Fibroblast of mammary gland (primary cell): ENCODE data around the gene PPP1R3F.
"Not testable (repeated sequence)": the region's sequence is repeated elsewhere in the genome, so short reads cannot be mapped to it uniquely, and the experiment has no call there.

ENCODE experiments used
- DNase-seq: peaks from one replicate; pipeline ENCODE4 v3.0.0-alpha.2; 2010; ENCODE audit warnings: low read depth
- H3K4me3 ChIP-seq: 2 replicates; pipeline ENCODE4 v1.5.1; 2011; ENCODE audit warnings: low read depth, mild to moderate bottlenecking, low read length, moderate library complexity; ENCODE audit not compliant: control insufficient read depth
- CTCF ChIP-seq: conservative IDR thresholded peaks from 2 replicates; pipeline ENCODE4 v1.5.1; 2011; ENCODE audit warnings: low read depth, low read length, inconsistent platforms; ENCODE audit not compliant: control insufficient read depth, insufficient read depth

The PPP1R3F gene

GRCh38 chrX:49308604-49309269, 39.1 kb downstream of the PPP1R3F start:
- H3K4me3 ChIP-seq: peak overlapping the region; percentile 13
- TF ChIP-seq CTCF: no peak
- DNase-seq: peak; percentile 9

GRCh38 chrX:49309401-49309981, 39.9 kb downstream of the PPP1R3F start:
- H3K4me3 ChIP-seq: peak overlapping the region; percentile 25
- TF ChIP-seq CTCF: no peak
- DNase-seq: peak; percentile 38

- TF ChIP-seq CTCF: no peak
- no peak overlapping the region for H3K4me3 ChIP-seq
Measured at GRCh38 chrX:49310371-49310770, 40.8 kb downstream of the PPP1R3F start.

GRCh38 chrX:49312176-49312575, 42.6 kb downstream of the PPP1R3F start:
- DNase-seq: no peak
- no peak overlapping the region for H3K4me3 ChIP-seq
- TF ChIP-seq CTCF: no peak

More at GRCh38 chrX:49310371-49310770, 40.8 kb downstream of the PPP1R3F start:
- no peak for DNase-seq

GRCh38 chrX:49316085-49316484, 46.5 kb downstream of the PPP1R3F start:
- no peak for TF ChIP-seq CTCF
- H3K4me3 ChIP-seq: no peak overlapping the region
- no peak for DNase-seq

- not testable (repeated sequence) for DNase-seq, H3K4me3 ChIP-seq
Measured at GRCh38 chrX:49321737-49322136, 52.1 kb downstream of the PPP1R3F start, which contains the start of gene GAGE12J. Gene GAGE12J, plus strand, starts transcription at chrX:49322037. Its CDS starts 1,157 bp downstream, at chrX:49323194.

- H3K4me3 ChIP-seq, DNase-seq: not testable (repeated sequence)
Measured at GRCh38 chrX:49322266-49322665, 52.7 kb downstream of the PPP1R3F start.

GRCh38 chrX:49323735-49324134, 54.1 kb downstream of the PPP1R3F start:
- DNase-seq, H3K4me3 ChIP-seq: not testable (repeated sequence)

GRCh38 chrX:49330421-49330820, 60.8 kb downstream of the PPP1R3F start:
- not testable (repeated sequence) for DNase-seq, H3K4me3 ChIP-seq

- H3K4me3 ChIP-seq, DNase-seq: not testable (repeated sequence)
Measured at GRCh38 chrX:49331282-49331681, 61.7 kb downstream of the PPP1R3F start, which contains the start of gene GAGE13. Gene GAGE13, plus strand, starts transcription at chrX:49331582. Its CDS starts 1,156 bp downstream, at chrX:49332738.

GRCh38 chrX:49331841-49332240, 62.2 kb downstream of the PPP1R3F start:
- H3K4me3 ChIP-seq, DNase-seq: not testable (repeated sequence)
